GM21526 (cell line): Measurements from ENCODE around the gene CLNK.
A peak's percentile ranks its signal among the peaks of the same experiment; 100 is the strongest.
"Not testable (repeated sequence)": the region's sequence is repeated elsewhere in the genome, so short reads cannot be mapped to it uniquely, and the experiment has no call there.

Experiments used
- ATAC-seq: cut with Tn5 transposase; IDR thresholded peaks from one replicate; pipeline ENCODE4 v1.9.1; 2021; ENCODE audit warnings: moderate library complexity; ENCODE audit not compliant: unreplicated experiment, low FRiP score

CLNK gene

DNA sequence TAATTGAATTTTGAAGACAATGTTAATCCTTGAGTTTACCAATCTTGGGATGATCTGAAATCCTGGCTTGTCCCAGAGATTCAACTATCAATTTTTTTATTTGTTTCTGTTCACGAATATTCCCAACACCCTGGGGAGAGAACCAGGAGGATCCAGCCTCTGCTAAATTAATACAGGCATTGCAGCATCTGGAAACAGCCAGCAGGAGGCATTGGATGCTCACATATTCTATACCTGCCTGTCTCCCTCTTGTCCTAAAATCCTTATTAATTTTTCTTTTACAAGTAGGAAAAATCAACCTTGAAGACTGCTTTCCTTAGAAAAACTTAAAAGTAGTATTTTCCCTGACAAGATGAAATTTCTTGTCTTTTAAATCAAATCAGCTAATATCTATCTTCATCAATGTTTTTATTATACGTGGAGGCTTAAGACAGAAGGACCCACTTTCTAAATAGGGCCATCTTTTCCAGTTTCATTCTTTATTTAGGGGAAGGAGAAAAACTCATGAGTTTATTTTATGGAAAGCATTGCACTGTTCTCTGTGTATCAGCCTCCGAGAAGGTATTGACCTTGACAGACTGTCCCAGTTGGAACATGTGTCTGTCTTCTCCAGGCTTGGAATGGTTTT is 102.4 kb downstream of the CLNK start:
- ATAC-seq, result no peak

DNA sequence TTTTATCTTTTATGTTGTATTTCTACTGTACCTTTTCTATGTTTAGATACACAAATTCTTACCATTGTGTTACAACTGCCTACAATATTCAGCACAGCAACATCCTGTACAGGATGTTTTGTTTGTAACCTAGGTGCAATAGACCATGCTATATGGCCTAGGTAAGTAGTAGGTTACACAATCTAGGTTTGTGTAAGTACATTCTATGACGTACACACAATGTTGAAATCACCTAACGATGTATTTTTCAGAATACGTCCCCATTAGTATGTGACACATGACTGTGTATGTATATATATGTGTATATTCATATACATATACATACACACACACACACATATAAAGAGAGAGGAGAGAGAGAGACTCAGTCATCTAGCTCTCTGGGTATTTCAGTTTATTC is 103.5 kb downstream of the CLNK start:
- no peak for ATAC-seq

DNA sequence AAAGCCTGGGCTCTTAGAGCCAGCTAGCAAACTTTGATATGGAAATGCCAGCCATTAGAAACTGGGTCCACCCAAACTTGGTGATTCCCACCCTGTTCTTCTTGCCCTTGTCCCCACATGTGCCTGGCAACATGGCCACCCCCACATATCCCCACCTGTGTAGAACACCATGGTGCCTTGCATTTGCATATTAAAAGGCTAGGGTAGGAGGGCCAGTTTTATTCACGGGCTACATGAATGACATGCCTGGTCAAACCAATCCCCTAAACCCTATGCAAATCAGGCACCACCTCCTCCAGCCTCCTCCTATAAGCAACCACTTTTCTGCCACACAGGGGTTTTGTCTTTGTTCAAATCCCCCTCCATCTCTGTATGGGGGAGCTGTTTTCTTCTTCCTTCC is 104.9 kb downstream of the CLNK start:
- no peak for ATAC-seq

DNA sequence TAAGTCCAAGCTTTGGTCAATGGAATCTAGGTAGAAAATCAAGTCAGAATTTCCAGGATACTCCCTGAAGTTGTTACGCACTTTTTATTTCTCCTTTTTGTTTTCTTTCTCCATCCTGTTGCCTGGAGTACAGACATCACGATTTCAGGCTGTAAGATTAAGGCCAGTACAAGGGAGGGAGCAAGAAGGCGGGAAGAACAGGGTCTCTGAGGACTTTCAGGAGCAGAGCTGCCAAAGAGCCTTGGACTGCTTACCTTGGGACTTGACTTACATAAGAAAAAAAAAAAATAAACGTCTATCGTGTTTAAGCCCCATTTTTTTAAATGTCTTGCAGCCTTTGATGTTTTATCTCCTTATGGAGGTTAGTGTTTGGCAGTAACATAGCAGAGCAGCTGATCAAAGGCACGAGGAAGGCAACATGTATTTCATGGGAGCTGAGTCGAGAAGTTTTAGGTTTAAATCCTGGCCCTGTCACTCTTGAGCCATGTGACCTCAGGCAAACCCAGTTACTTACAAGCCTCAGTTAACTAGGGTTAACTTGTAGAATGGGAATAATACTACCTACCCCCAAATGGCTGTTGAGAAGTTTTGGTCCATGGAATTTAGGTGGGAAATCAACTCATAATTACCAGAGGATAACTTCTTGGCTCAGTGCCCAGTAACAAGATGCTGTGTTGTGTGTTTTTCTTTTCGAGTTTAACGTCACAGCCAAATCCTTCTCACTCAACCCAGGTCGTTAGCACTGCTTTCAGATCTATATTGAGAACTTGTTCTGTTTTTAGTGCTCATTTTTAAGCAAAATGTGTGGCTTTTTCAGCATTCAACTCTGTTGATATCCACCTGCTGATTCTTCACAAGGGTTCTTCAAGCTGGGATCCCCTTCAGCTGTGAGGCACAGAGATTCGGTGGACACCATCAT is 106.8 kb downstream of the CLNK start:
- peak; percentile 67 for ATAC-seq

DNA sequence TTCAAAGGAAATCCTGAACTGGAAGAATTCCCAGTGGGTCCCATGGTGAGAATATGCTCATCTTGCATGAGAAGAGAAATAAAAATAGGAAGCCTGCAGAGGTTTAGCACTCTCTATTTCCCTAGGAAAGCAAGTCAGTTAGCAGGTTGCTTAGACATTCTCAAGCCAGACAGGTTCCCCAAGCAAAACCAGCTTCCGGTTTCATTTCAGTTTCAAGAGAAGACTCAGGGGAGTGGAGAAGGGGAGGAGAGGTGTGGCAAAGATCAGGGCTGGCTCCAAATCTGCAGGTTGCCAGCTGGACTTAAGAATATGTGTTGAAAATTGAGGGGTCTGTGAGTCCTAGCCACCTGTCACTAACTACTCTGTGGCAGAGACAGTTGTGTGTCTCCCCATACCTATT is 107.5 kb downstream of the CLNK start:
- ATAC-seq, result peak; percentile 57

DNA sequence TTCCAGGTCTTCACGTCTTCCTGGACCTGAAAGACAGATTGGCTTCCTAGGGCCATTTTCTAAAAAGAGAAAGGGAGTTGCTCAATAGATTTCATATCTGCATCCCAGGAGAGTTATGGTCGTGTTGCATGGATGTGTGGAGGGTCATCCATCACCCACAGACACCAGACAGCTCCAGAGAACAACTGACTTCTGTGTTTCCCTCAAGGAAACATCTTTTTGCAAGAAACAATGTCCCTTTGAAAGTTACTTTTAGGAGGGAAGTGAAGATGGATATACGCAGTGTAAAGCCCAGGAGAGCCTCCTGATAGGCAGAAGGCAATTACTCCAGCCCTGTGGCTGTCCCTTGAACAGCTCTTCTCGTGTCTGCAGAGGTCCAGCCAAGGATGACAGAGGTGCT is 108.3 kb downstream of the CLNK start:
- no peak for ATAC-seq

DNA sequence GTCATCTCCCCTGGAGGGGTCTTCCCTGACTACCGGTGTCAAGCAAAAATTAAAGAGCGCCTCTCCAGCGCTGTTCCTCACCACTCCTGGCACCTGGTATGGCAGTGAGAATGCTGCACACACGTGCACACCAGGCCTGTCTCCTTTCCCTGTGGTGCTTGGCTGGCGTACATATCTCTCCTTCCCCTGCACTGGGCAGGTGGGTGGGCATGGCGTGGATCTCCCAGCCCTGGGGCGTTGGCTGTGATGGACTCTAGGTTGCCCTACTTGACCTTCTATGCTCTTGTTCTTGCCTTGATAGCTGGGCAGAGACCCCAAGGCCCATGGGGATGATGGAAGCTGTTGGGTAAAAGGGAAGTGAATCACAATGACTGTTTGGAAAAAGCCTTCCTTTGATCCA is 109.2 kb downstream of the CLNK start:
- ATAC-seq, result no peak

DNA sequence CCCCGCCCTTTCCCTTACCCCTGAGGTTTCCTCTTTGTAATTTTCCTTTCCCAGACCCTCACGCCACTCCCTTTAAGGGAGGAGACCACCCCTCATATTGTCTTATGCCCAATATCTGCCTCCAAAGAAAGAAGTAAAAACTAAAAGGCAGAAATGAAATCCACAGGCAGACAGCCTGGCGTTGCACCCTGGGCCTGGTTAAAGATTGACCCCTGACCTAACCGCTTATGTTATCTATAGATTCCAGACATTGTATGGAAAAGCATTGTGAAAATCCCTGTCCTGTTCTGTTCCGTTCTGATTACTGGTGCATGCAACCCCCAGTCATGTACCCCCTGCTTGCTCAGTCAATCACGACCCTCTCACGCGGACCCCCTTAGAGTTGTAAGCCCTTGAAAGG is 110.0 kb downstream of the CLNK start:
- ATAC-seq, result not testable (repeated sequence)

DNA sequence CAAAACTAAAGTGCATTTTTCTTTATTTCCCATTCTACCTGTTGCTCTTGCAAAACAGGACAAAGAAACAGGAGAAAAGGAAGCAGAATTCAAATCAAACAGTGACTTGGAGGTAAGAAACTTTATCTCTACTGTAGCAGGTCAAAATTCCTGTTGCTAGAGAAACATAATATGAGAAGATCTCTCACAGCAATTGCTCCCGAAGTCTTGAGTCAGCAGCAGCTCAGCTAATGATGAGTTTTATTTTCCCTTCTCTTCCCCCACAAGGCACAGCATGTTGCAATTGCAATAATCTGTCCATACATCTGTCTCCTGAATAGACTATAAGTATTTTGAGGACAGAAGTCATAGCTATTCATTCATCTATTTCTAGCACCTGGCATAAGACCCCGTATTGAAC is 112.7 kb downstream of the CLNK start:
- ATAC-seq, result no peak

DNA sequence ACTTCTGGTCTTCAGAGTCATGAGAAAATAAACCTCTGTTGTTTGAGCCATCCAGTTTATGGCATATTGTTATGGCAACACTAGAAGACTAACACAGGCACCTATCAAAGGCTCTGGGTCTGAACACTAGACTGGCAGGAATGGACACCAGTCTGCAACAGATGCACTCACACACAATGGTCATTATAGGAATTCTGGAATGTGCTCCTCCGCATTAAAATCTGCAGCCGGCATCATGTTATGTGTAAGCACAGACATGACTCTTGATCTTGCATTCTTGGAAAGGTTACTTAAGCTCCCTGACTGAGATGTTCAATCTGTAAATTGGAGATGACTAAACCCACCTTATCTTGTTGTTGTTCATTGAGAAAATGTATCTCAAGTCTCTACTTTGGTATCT is 115.1 kb downstream of the CLNK start:
- ATAC-seq, result no peak

DNA sequence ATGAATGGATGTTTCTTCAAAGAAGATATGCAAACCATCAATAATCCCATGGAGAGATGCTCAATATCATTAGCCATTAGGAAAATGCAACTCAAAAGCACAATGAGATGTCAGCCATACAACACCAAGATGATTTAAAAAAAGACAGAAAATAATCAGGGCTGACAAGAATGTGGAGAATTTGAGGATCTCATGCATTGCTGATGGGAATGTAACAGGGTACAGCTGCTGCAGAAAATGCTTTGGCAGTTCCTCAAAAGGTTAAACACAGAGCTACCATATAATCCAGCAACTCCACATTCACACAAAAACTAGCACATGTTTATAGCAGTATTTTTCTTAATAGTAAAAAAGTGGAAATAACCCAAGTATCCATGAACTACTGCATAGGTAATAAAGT is 116.8 kb downstream of the CLNK start:
- ATAC-seq, result no peak

DNA sequence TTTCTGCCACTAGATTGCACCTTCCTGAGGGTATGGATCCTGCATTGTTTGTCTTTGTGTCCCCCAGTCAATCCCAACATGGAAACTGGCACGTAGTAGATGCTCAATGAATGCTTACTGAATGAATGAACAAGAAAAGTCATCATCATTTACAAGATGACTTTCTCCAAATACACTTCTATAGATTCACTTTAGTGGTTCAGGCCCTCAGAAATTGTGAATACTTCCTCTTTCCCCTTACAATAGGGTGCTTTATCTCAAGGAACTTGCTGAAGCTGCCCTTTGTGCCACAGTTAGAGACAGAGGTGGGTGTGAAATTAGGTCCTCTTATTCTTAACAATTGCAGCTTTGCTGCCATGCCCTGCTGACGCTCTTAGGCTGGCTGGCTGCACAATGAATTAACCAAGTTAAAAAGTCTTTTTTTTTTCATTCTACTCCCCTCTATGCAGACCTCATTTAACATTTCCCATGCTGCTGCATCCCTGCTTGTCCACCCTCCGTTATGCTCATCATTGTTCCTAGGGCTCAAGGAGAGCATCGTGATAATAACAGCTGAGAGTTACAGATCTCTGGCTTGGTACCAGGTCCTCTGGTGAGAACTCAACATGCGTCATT is 119.3 kb downstream of the CLNK start:
- ATAC-seq, result no peak

DNA sequence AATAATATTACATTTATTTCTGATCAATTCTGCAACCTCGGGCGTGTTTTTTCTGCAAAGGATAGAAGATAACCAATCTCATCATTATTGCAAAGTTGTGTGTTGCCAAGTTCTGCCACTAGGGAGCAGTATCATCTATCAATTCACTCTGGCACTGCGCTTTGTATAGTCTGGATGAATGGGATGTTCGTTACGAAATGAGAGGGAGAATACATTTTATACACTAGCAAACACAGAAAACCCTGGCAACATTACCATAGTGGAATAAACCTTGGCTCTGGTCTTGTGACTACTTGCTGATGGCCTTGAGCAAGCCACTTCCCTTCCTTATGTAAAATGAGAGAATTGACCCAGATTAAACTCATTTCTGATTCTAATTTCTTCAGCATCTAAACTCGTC is 129.9 kb downstream of the CLNK start:
- ATAC-seq, result peak; percentile 83

DNA sequence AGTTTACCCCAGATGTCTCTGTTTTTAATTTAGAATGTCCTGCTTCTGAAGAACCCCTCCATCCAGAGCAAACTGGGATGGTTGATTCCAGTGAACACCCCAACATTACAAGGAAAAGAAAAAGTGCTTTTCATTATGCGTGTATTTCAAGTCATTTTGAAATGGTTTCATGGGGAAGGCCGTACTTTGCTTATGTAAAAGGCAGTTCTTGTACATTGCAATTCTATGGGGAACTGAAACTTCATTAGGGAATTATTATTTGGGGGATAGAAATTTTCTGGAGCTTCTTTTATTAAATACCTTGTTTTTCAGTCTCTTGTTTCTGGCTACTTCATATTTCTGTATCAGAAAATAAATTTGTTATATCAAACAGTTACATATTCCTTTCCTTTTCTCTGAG is 130.4 kb downstream of the CLNK start:
- ATAC-seq, result no peak

DNA sequence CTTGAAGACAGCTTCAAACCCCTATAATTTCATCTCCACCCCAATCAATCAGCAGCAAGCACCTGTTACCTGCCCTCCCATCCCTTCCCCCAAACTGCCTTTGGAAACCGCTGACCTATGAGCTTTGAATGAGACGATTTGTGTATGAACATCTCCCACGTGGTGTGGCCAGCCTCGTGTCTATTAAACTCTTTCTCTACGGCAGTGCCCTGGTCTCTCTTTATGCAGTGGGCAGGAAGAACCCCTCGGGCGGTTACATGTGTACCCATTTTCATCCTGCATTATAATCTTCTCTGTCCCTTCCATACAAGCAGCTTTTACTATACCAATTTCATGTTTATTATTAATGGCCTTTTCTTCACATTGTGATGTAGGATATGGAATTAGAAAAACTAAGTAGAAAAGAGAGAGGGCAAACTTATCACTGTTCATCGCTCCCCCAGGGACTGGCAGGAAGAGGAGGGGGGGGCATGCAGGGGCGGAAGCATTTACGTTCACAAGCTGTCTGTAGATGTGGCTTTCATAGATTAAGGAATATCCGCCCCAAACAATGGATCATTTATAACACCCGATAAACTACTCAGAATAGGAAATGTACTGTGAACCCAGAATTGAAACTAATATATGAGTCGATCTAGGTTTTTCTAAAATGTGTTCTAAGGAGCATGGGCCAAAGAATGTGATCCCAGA is 131.8 kb downstream of the CLNK start:
- no peak for ATAC-seq

DNA sequence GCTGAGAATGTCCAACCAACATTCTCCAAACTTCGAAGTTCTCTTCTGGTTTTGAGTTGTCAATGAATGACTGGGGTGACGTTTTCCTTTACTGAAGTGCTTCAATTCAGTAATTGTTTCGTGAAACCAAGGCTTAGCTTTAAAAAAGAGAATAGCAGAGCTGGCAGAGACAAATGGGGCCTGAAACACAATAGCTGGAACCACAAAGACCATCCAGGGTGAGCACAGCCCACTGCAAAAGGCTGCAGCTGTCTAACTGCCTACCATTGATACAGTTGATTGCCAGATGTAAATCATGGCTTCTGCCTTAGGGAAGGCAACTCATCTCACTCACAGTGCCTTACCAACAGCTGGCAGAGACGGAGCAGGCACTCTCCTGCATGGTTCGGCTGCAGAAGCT is 148.7 kb downstream of the CLNK start:
- no peak for ATAC-seq

DNA sequence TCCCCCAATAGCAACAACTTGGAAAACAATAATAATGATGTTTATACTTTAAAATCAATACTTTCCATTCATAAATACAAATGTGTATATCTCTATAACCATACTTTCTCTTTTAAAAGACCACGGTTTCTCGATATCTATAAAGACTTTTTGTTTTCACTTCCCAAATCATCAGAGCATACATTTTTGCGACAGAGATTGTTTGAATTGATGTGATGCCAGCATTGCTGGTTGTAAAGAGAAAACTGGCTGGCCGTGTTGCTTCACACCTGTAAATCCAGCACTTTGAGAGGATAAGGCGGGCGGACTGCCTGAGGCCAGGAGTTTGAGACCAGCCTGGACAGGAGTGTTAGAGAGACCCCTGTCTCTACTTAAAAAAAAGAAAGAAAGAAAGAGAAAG is 149.7 kb downstream of the CLNK start:
- peak; percentile 68 for ATAC-seq

DNA sequence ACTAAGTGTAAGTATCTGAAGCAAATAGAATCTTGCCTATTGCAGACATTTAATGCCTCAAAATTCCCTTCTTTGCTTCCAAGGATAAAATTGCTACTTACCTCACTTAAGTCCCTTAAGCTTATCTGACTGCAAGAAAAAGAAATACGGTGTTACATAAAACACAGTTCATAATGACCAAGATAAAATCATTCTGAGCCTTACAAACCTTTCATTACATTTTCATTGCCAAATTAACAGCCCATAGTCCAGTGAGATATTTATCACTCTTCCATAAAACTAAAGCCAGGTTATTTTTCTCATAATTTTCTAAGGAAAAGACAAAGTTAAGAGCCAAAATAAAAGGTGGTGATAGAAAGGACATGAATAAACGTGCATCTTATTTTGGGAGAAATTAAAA is 152.4 kb downstream of the CLNK start:
- ATAC-seq, result no peak

DNA sequence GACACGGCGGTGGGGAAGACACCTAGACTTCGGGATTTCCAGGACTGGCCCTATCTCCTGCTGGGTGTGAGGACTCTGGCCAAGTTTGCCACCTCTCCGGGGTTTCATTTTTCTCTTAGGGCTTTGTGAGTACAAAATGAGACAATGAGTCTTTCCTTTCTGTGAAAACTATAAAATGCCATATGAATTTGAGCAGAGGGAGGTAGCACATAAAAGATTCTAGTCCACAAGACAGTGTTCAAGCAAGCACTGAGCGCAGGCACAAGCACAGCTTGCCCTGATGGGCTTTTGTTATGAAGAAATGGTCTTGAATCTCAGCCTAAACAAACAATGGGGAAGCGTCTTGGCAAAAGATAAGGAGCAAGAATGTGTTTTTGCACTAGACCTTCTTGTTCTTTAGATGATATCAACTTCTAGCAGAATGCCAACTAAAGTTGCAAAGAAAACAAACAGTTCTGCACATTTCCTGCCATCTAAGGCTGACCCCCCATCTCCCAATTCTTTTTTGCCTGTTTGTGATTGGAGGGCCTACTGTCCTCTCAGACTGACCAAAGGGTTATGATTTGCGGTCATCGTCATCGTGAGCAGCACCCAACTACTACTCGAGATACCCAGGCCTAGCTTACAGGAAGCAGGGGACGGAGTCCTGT is 154.3 kb downstream of the CLNK start:
- no peak for ATAC-seq

DNA sequence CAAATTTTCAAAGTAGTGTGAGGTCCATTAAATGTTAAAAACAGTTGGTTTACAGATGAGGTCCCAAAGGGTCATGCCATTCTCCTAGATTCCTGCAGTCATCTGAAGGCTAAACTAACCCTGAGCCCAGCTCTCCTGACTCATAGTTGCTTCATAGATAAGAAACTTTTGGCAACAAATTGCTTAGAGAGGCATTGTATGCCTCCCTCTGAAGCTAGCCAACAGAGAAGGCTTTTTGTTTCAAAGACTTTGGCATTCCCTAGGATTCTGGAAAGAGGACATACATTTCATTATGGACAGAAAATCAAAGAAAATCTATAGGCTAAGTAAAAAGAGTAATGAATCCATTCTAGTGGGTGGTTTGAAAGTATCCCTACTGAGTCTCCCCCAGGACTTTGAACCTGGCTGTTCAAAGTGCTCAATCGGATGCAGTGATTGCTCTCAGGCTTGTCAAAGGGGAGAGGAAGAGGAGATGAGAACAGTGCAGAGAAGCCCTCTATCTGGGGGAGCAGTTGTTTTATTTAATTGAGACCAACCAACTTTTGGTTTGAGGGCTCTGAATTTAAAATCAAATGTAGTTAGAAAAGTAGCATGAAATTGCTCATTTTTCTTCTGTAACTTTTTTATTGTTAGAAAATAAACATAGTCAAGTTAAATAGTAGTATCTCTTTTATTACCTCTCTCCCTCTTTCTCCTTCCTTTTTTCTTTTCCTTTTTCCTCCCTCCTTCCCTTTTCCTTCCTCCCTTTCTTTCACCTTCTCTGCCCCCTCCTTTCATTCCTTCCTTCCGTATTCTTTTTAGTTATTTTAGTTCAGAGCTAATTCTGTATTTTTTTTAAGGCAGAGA is 155.1 kb downstream of the CLNK start:
- no peak for ATAC-seq
